B cell (primary cell): ENCODE data around the gene INSM1. TPM values are rescaled to one million over a fixed set of nuclear protein-coding genes. Genes with fewer than 3 reads are reported as not detected.

Experiments used
- ATAC-seq: fragments of 200-7000 bp; cut with Tn5 transposase; one replicate; pipeline ENCODE4 v1.10.0; 2021; ENCODE audit warnings: low read depth, mild to moderate bottlenecking, moderate number of reproducible peaks, moderate library complexity
- CTCF ChIA-PET: fragments of 350-600 bp; sonication (Branson Sonifier 250); formaldehyde crosslinking; loops from one replicate; lab custom pipeline; 2021; ENCODE audit warnings: antibody characterized with exemption, inconsistent platforms; lab: Charles Lee
- POLR2A ChIA-PET: fragments of 350-600 bp; sonication (Branson Sonifier 250); formaldehyde crosslinking; loops from one replicate; lab custom pipeline; 2021; ENCODE audit warnings: antibody characterized with exemption; lab: Charles Lee
- DNase-seq: peaks from one replicate; pipeline ENCODE4 v3.0.0; 2013
- H2AFZ ChIP-seq: 2 replicates; pipeline ENCODE4 v1.6.1; 2012; ENCODE audit warnings: mild to moderate bottlenecking, low read depth, low read length; ENCODE audit not compliant: insufficient read depth, poor library complexity, severe bottlenecking
- H3K27ac ChIP-seq, 2 donors: 1 replicate in 1 of 2; 2 replicates in 1 of 2; pipeline ENCODE4 v1.5.1; 2012 to 2013; ENCODE audit warnings: low read length in 2 of 2, mild to moderate bottlenecking in 2 of 2, moderate library complexity in 1 of 2
- H3K27me3 ChIP-seq, 4 experiments: fragments of 200-600 bp in 1 of 4; sonication (generic) in 1 of 4; replicated peaks in 1 of 4; 1 replicate in 2 of 4; 2 replicates in 2 of 4; pipeline versions ENCODE4 v1.6.1 to v1.7.0; 2013 to 2016; ENCODE audit warnings: low read length in 3 of 4, mild to moderate bottlenecking in 2 of 4, mixed read lengths in 1 of 4, moderate library complexity in 1 of 4; ENCODE audit not compliant: insufficient read depth in 4 of 4, control insufficient read depth in 3 of 4; ENCODE audit errors: control extremely low read depth in 1 of 4
- H3K36me3 ChIP-seq, 2 experiments: replicated peaks in 1 of 2; 1 replicate in 1 of 2; 2 replicates in 1 of 2; pipeline versions ENCODE4 v1.6.1 to v1.7.1; 2013; ENCODE audit warnings: low read length in 1 of 2; ENCODE audit not compliant: insufficient read depth in 2 of 2, control insufficient read depth in 1 of 2; ENCODE audit errors: control extremely low read depth in 1 of 2, extremely low read depth in 1 of 2
- H3K4me1 ChIP-seq, 2 donors: fragments of 200-600 bp in 1 of 2; sonication (generic) in 1 of 2; 1 replicate in 1 of 2; 2 replicates in 1 of 2; pipeline versions ENCODE4 v1.5.1 to v1.6.1; 2013 to 2017; ENCODE audit warnings: low read length in 2 of 2; ENCODE audit not compliant: control insufficient read depth in 2 of 2, insufficient read depth in 2 of 2
- H3K4me2 ChIP-seq: replicated peaks from 2 replicates; pipeline ENCODE3; 2012; ENCODE audit warnings: mild to moderate bottlenecking, low read depth, low read length; ENCODE audit not compliant: poor library complexity, severe bottlenecking
- H3K4me3 ChIP-seq, 5 experiments: fragments of 200-600 bp in 1 of 5; sonication (generic) in 1 of 5; 1 replicate in 3 of 5; 2 replicates in 2 of 5; pipeline versions ENCODE4 v1.5.1 to v1.7.0; 2011 to 2016; ENCODE audit warnings: low read length in 4 of 5, mild to moderate bottlenecking in 4 of 5, low read depth in 2 of 5, control low read depth in 1 of 5, moderate library complexity in 1 of 5; ENCODE audit not compliant: insufficient read depth in 1 of 5; ENCODE audit errors: control extremely low read depth in 1 of 5, extremely low read depth in 1 of 5
- H3K79me2 ChIP-seq: fragments of 200-600 bp; sonication (generic); one replicate; pipeline ENCODE4 v1.6.0; 2016; ENCODE audit warnings: low read length; ENCODE audit not compliant: control insufficient read depth, insufficient read depth
- H3K9ac ChIP-seq: fragments of 200-600 bp; sonication (generic); 2 replicates; pipeline ENCODE4 v1.6.1; 2017; ENCODE audit warnings: mild to moderate bottlenecking, low read length, moderate library complexity
- H3K9me3 ChIP-seq, 3 donors: one replicate each; pipeline versions ENCODE4 v1.6.1 to v1.7.1; 2013; ENCODE audit warnings: low read length in 2 of 3; ENCODE audit not compliant: control insufficient read depth in 2 of 3, insufficient read depth in 1 of 3; ENCODE audit errors: control extremely low read depth in 1 of 3
- H4K20me1 ChIP-seq: 2 replicates; pipeline ENCODE4 v1.6.0; 2012; ENCODE audit warnings: mild to moderate bottlenecking, low read length; ENCODE audit not compliant: insufficient read depth, control insufficient read depth, poor library complexity, severe bottlenecking
- H3K27ac Mint-ChIP-seq: one replicate; pipeline ENCODE4 v1.8.0; 2021; ENCODE audit warnings: mixed read lengths
- H3K27me3 Mint-ChIP-seq: one replicate; pipeline ENCODE4 v1.8.0; 2021; ENCODE audit warnings: mixed read lengths
- H3K4me1 Mint-ChIP-seq: one replicate; pipeline ENCODE4 v1.8.0; 2021; ENCODE audit warnings: mixed read lengths
- H3K4me3 Mint-ChIP-seq: one replicate; pipeline ENCODE4 v1.8.0; 2021; ENCODE audit warnings: mixed read lengths
- H3K9me3 Mint-ChIP-seq: one replicate; pipeline ENCODE4 v1.8.0; 2022; ENCODE audit warnings: mixed read lengths; ENCODE audit not compliant: insufficient read depth
- CTCF ChIP-seq: fragments of 200-600 bp; IDR thresholded peaks from one replicate; pipeline ENCODE4 v1.8.0; 2022; ENCODE audit warnings: antibody characterized with exemption, mild to moderate bottlenecking
- EZH2 ChIP-seq: IDR thresholded peaks from 2 replicates; pipeline ENCODE4 v1.6.1; 2012; ENCODE audit warnings: borderline replicate concordance, low read depth, mild to moderate bottlenecking, moderate library complexity, low read length; ENCODE audit not compliant: insufficient read depth, poor library complexity, severe bottlenecking
- WGBS: methylation state at CpG from one replicate; pipeline ENCODE4 v1.1.5; 2013; ENCODE audit warnings: missing lambda C conversion rate; ENCODE audit not compliant: insufficient coverage; 5-methylcytosine and 5-hydroxymethylcytosine counted together
- intact Hi-C: fragments of 100-400 bp; cut with micrococcal nuclease; formaldehyde crosslinking; loops from one replicate; pipeline ENCODE4 v1.10.0; 2022
- polyA plus RNA-seq: library from polyadenylated mRNA; depleted of rRNA; stranded (reverse); fragments of >200 nt; gene quantifications from 2 replicates; pipeline ENCODE4 v1.2.3, GENCODE V29; 2012
- total RNA-seq, 2 donors: library from RNA; stranded (reverse); fragments of 120-200 nt in 1 of 2; gene quantifications; 1 replicate in 1 of 2; 2 replicates in 1 of 2; pipeline versions ENCODE4 v1.2.3 to v1.2.4, GENCODE V29; 2013 to 2022

Gene INSM1
- total and polyA plus RNA-seq, 2 donors (not counting 1 experiment from before 2014, with no cell fraction given) = not detected

GRCh38 chr20:20334489-20334888 is 33.4 kb upstream of the INSM1 start:
- TF ChIP-seq EZH2 (no peak), CTCF (no peak)
- Histone ChIP-seq H3K9ac (peak overlapping the region; percentile 10), H3K4me2 (peak overlapping the region; percentile 43), H3K4me1 (peaks cover 12 to 20% of the 10 kb centered on the region in 2 donors), H3K36me3 (no peaks in the 10 kb centered on the region), H3K9me3 (peaks cover 0 to 11% (median 4%) of the 10 kb centered on the region in 3 donors), H2AFZ (peak overlapping the region; percentile 20), H3K4me3 (peak overlapping the region in 1 of 5 experiments; percentile 7), H3K27me3 (no peaks in the 10 kb centered on the region), H4K20me1 (no peaks in the 10 kb centered on the region), H3K27ac (peak overlapping the region in 1 of 2 donors; percentile 27), H3K79me2 (no peaks in the 10 kb centered on the region)
- intact Hi-C loops = no loop called here
- CTCF ChIA-PET = no interaction called here
- H3K27me3 Mint-ChIP-seq = peaks cover 3% of the 10 kb centered on the region
- H3K27ac Mint-ChIP-seq = peak overlapping the region; percentile 56
- ATAC-seq (peak; percentile 49), DNase-seq (peak; percentile 35)
- peak overlapping the region; percentile 72 for H3K4me3 Mint-ChIP-seq
- no peaks in the 10 kb centered on the region for H3K9me3 Mint-ChIP-seq
- POLR2A ChIA-PET = no interaction called here
- WGBS = 30% methylated on average over 2 of the region's 5 CpGs
- H3K4me1 Mint-ChIP-seq = peaks cover 23% of the 10 kb centered on the region

GRCh38 chr20:20338133-20338730 is 29.7 kb upstream of the INSM1 start:
- Mint-ChIP-seq H3K27ac (no peak overlapping the region), H3K4me3 (no peak overlapping the region), H3K4me1 (peaks cover 21% of the 10 kb centered on the region), H3K27me3 (peaks cover 5% of the 10 kb centered on the region), H3K9me3 (no peaks in the 10 kb centered on the region)
- ChIA-PET POLR2A (no interaction called here), CTCF (no interaction called here)
- H3K79me2 ChIP-seq = no peaks in the 10 kb centered on the region
- H3K27me3 ChIP-seq = peaks cover 0 to 10% (median 0%) of the 10 kb centered on the region in 4 experiments
- ATAC-seq (no peak), DNase-seq (no peak)
- no peak for TF ChIP-seq CTCF
- no peak for TF ChIP-seq EZH2
- no peak overlapping the region for H3K4me2 ChIP-seq
- intact Hi-C loops = no loop called here
- no peak overlapping the region for H3K9ac ChIP-seq
- H2AFZ ChIP-seq = no peak overlapping the region
- no peaks in the 10 kb centered on the region for H4K20me1 ChIP-seq
- H3K27ac ChIP-seq = no peak overlapping the region
- peaks cover 0 to 8% (median 4%) of the 10 kb centered on the region in 3 donors for H3K9me3 ChIP-seq
- WGBS = 94% methylated on average over 11 of the region's 14 CpGs
- H3K36me3 ChIP-seq = no peaks in the 10 kb centered on the region
- no peak overlapping the region for H3K4me3 ChIP-seq
- peaks cover 12 to 18% of the 10 kb centered on the region in 2 donors for H3K4me1 ChIP-seq
